ENCODE measurements around the gene TAF4.
"Not testable (repeated sequence)": the region's sequence is repeated elsewhere in the genome, so short reads cannot be mapped to it uniquely, and the experiment has no call there.

TAF4 gene

GRCh38 chr20:61973515-61974356 is 91.9 kb downstream of the TAF4 start:
- no peak for DNase-seq

- no peak for DNase-seq
Measured at GRCh38 chr20:61972636-61973508, 92.8 kb downstream of the TAF4 start.

GRCh38 chr20:61971595-61971994 is 94.1 kb downstream of the TAF4 start:
- not testable (repeated sequence) for DNase-seq

GRCh38 chr20:61970357-61970756 is 95.3 kb downstream of the TAF4 start:
- DNase-seq: no peak

GRCh38 chr20:61969806-61970205 is 95.9 kb downstream of the TAF4 start:
- no peak for DNase-seq

- DNase-seq: no peak
Measured at GRCh38 chr20:61968932-61969331, 96.7 kb downstream of the TAF4 start.

GRCh38 chr20:61968036-61968810 is 97.5 kb downstream of the TAF4 start:
- no peak for DNase-seq

- DNase-seq: no peak
Measured at GRCh38 chr20:61967300-61967699, 98.4 kb downstream of the TAF4 start.

GRCh38 chr20:61966492-61967244 is 99.0 kb downstream of the TAF4 start:
- no peak for DNase-seq

GRCh38 chr20:61965606-61966491 is 99.8 kb downstream of the TAF4 start:
- no peak for DNase-seq

GRCh38 chr20:61964675-61965605 is 100.7 kb downstream of the TAF4 start:
- DNase-seq: no peak

- no peak for DNase-seq
Measured at GRCh38 chr20:61963885-61964674, 101.6 kb downstream of the TAF4 start.

- no peak for DNase-seq
Measured at GRCh38 chr20:61963149-61963548, 102.5 kb downstream of the TAF4 start.

GRCh38 chr20:61960836-61961235 is 104.8 kb downstream of the TAF4 start:
- no peak for DNase-seq

GRCh38 chr20:61958773-61959700 is 106.6 kb downstream of the TAF4 start:
- no peak for DNase-seq

- no peak for DNase-seq
Measured at GRCh38 chr20:61957961-61958715, 107.5 kb downstream of the TAF4 start.
